ENCODE data around the gene UBL5. TPM values are rescaled to one million over a fixed set of nuclear protein-coding genes. Genes with fewer than 3 reads are reported as not detected.

UBL5 gene
- 18.1 and 20.5 TPM in 2 replicates for total RNA-seq (2013; cell fraction: nucleolus; rRNA removed)
- total RNA-seq (2014; rRNA removed) (297 and 314 TPM in 2 replicates), total RNA-seq (2014; rRNA removed; fragmentation: Illumina TruSeq; extraction: Trizol) (292 and 299 TPM in 2 replicates), total RNA-seq (2021) (343 and 345 TPM in 2 replicates), polyA plus RNA-seq (2011; rRNA removed) (679 and 767 TPM in 2 replicates), polyA plus RNA-seq (2014; fragmentation: Illumina TruSeq; extraction: Trizol) (340 and 433 TPM in 2 replicates), polyA plus RNA-seq (2014; fragmentation: Nextera tagmentation; extraction: Ambion mirVana) (100 to 1,000 TPM; 888 to 897 TPM), polyA plus RNA-seq (2014; rRNA removed) (477 and 654 TPM in 2 replicates), polyA plus RNA-seq (2016; fragmentation: Nextera tagmentation; extraction: Ambion mirVana) (100 to 1,000 TPM; 816 to 817 TPM), polyA minus RNA-seq (2011; rRNA and poly(A)+ RNA removed) (163 and 180 TPM in 2 replicates), Bru-seq, nascent RNA (percentile 92 among the genes with signal in this experiment), BruChase-seq, experiment 1, labeled RNA remaining after a 6-hour chase (percentile 94 among the genes with signal in this experiment), BruChase-seq, experiment 2, labeled RNA remaining after a 2-hour chase (percentile 88 among the genes with signal in this experiment)
- polyA plus RNA-seq (2011; ENCODE audit: low read depth): 467 TPM
- polyA plus RNA-seq (2011; cell fraction: cytosol; rRNA removed): 751 and 930 TPM in 2 replicates
- polyA plus RNA-seq (2011; cell fraction: nucleus; rRNA removed): 559 and 571 TPM in 2 replicates
- polyA plus RNA-seq (2012): 538 and 589 TPM in 2 replicates
- polyA minus RNA-seq (2011; cell fraction: cytosol; rRNA and poly(A)+ RNA removed): 37.7 and 58.5 TPM in 2 replicates
- 19.9 and 30.6 TPM in 2 replicates for polyA minus RNA-seq (2011; cell fraction: nucleus; rRNA and poly(A)+ RNA removed)
- long read RNA-seq, experiment 1, transcript UBL5-201 (5 exons, 513 nt): minor isoform, 10 of 114 reads
- long read RNA-seq, experiment 1, transcript UBL5-202 (5 exons, 432 nt): major isoform, 96 of 114 reads
- long read RNA-seq, experiment 1, partial matches to known transcripts: 0 of 114 reads
- long read RNA-seq, experiment 1, other reads (novel, unspliced or antisense): 6 of 114 reads
- long read RNA-seq, experiment 2, transcript UBL5-202 (5 exons, 432 nt): major isoform, 137 of 177 reads
- long read RNA-seq, experiment 2, transcript UBL5-201 (5 exons, 513 nt): minor isoform, 16 of 177 reads
- long read RNA-seq, experiment 2, partial matches to known transcripts: 1 of 177 reads
- long read RNA-seq, experiment 2, other reads (novel, unspliced or antisense): 19 of 177 reads

DNA sequence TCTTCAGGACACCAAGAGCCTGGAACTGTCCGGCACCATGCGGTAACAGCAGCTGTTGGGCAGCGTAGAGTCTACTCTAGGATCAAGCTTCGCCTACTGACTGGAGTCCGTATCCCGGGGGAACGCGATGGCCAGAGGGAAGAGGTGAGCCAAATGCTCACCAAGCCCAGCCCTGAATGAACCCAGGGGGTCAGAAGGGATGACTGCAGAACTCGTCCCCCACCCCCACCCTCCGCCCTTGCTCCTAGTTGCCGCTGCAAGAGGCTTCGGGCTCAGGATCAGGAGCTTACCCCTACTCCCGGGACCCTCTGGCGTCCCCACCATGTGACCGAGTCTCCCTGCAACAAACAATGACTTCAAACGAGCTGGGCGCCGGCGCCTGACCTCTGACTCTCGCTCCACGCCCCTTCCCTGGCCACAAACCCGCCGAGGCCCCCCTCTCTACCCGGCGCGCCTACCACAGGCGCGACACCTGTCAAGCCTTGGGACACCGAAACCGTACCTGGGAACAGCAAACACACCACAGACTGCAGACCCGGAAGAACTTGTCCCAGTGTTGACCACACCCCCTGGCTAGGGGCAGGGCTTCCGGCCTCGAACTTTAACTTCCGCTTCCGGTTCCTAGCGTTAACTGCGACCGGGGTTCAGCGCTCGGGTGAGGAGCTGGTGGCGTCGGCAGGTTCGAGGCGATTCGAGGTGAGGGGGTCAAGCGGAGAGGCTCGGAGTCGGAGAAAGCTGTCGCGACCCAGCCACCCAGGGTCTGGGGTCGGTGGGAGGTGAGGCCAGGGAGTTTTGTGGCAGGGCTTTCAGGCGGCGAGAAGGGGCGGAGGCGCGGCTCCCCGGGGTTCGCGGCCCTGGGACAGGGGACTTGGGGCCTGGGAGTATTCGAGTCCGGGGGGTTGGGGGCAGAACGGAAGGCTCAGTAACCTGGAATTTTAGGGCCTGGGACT, at the start of gene UBL5:
Gene UBL5 (plus strand): TSS at position 630 of the 950 bp plus-strand sequence. CDS start 420 bp downstream, outside the sequence.
- TSS peak; percentile 93 for BruUV-seq (replicated peaks)
- ChIA-PET POLR2A (interaction anchor here (0.6 to 1.4 kb wide), 5 partner anchors 12 to 368 kb away, joined by 3 to 8 read pairs (median 3); no protein-coding TSS in a partner anchor), SMC1A (ENCODE audit: uncharacterized antibody, unreplicated experiment) (no interaction called here), RAD21 (ENCODE audit: unreplicated experiment) (no interaction called here), CTCF (no interaction called here)
- 2% methylated on average over 61 of the region's 62 CpGs for WGBS (ENCODE audit: insufficient coverage, insufficient replicate concordance, low lambda C conversion rate, missing lambda C conversion rate)
- Histone ChIP-seq H3K9ac (ENCODE audit: control insufficient read depth, insufficient read depth, low read length) (peak within 1 kb of the TSS; percentile 78), H4K20me1 (ENCODE audit: control insufficient read depth, insufficient read depth) (no peaks in the 10 kb centered on the region), H3K4me1 (ENCODE audit: control insufficient read depth, insufficient read depth, low read length) (peaks cover 3% of the 10 kb centered on the region; the same call in 1 of the 2 replicates), H3K36me3 (ENCODE audit: control insufficient read depth in 2 of 2, insufficient read depth in 2 of 2, low read length in 1 of 2) (peaks cover 0 to 3% of the 10 kb centered on the region in 2 experiments; a peak in 2 of 4 replicates), H3K9me3 (replicated peaks; ENCODE audit: control insufficient read depth, insufficient read depth, low read length) (no peaks in the 10 kb centered on the region), H3K27ac (ENCODE audit: control insufficient read depth, insufficient read depth) (peak within 1 kb of the TSS; percentile 63), H3K27me3 (replicated peaks in 1 of 2; ENCODE audit: control insufficient read depth in 2 of 2, insufficient read depth in 2 of 2, low read length in 1 of 2) (no peaks in the 10 kb centered on the region), H3K4me3 (peak within 1 kb of the TSS; percentile 98), H3K79me2 (ENCODE audit: control insufficient read depth, insufficient read depth, low read length) (peaks cover 19% of the 10 kb centered on the region), H2AFZ (ENCODE audit: control insufficient read depth, low read depth, low read length) (peak within 1 kb of the TSS; percentile 78), H3K4me2 (ENCODE audit: control insufficient read depth, insufficient read depth) (peak within 1 kb of the TSS; percentile 95)
- FAIRE-seq: peak; percentile 92
- intact Hi-C loops (cut with micrococcal nuclease; ENCODE audit: unreplicated experiment) (no loop called here), in situ Hi-C loops (cut with MboI) (no loop called here)
- ATAC-seq: peak; percentile 98
- DNase-seq (ENCODE audit: low read depth, low spot score): peak; percentile 72
- TF ChIP-seq BMI1 (IDR thresholded peaks at IDR 0.05; ENCODE audit: borderline replicate concordance) (no peak), NBN (IDR thresholded peaks at IDR 0.05) (0 out of 2 replicates have a peak, but pooled peaks have one; percentile 40), SP1 (IDR thresholded peaks at IDR 0.05; ENCODE audit: low read depth, low read length) (peak; percentile 75), SMAD5 (IDR thresholded peaks at IDR 0.05; ENCODE audit: low read depth) (peak; percentile 91), ASH2L (IDR thresholded peaks at IDR 0.05; ENCODE audit: borderline replicate concordance, low read depth) (no peak), PML (IDR thresholded peaks at IDR 0.05; ENCODE audit: low read length) (peak; percentile 84; the same call in 1 of the 2 replicates), HCFC1 (IDR thresholded peaks at IDR 0.05; ENCODE audit: low read length) (peak; percentile 71), NR2C1 (IDR thresholded peaks at IDR 0.05) (peak; percentile 98), NR2F1 (conservative IDR thresholded peaks at IDR 0.05) (peak; percentile 70), JUNB (IDR thresholded peaks at IDR 0.05) (no peak), ZNF274 (IDR thresholded peaks at IDR 0.05; ENCODE audit: insufficient read depth, insufficient read length) (no peak), IKZF2 (IDR thresholded peaks at IDR 0.05) (peak in 1 of 2 experiments; percentile 64; a peak in 2 of 4 replicates), BHLHE40 (IDR thresholded peaks at IDR 0.05; ENCODE audit: borderline replicate concordance in 1 of 2, low read depth in 2 of 2, low read length in 1 of 2) (peak in 1 of 2 experiments; percentile 53; a peak in 2 of 4 replicates), SREBF2 (IDR thresholded peaks at IDR 0.05; ENCODE audit: low read length) (peak; percentile 40; the same call in 1 of the 2 replicates), DPF2 (IDR thresholded peaks at IDR 0.05) (0 out of 2 replicates have a peak, but pooled peaks have one; percentile 45), MTA2 (IDR thresholded peaks at IDR 0.05; ENCODE audit: low read depth) (peak; percentile 90)
- TF ChIP-seq, protein P1, sequence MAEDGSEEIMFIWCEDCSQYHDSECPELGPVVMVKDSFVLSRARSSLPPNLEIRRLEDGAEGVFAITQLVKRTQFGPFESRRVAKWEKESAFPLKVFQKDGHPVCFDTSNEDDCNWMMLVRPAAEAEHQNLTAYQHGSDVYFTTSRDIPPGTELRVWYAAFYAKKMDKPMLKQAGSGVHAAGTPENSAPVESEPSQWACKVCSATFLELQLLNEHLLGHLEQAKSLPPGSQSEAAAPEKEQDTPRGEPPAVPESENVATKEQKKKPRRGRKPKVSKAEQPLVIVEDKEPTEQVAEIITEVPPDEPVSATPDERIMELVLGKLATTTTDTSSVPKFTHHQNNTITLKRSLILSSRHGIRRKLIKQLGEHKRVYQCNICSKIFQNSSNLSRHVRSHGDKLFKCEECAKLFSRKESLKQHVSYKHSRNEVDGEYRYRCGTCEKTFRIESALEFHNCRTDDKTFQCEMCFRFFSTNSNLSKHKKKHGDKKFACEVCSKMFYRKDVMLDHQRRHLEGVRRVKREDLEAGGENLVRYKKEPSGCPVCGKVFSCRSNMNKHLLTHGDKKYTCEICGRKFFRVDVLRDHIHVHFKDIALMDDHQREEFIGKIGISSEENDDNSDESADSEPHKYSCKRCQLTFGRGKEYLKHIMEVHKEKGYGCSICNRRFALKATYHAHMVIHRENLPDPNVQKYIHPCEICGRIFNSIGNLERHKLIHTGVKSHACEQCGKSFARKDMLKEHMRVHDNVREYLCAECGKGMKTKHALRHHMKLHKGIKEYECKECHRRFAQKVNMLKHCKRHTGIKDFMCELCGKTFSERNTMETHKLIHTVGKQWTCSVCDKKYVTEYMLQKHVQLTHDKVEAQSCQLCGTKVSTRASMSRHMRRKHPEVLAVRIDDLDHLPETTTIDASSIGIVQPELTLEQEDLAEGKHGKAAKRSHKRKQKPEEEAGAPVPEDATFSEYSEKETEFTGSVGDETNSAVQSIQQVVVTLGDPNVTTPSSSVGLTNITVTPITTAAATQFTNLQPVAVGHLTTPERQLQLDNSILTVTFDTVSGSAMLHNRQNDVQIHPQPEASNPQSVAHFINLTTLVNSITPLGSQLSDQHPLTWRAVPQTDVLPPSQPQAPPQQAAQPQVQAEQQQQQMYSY (CRISPR knock-in tag; IDR thresholded peaks at IDR 0.05): no peak

All from GM12878 (cell line).